HFFc6 (cell line): ENCODE measurements around the gene CORO7. TPM values are rescaled to one million over a fixed set of nuclear protein-coding genes. Genes with fewer than 3 reads are reported as not detected.

Experiments used
- DNase-seq: peaks from one replicate; pipeline ENCODE4 v3.0.0-alpha.2; 2018
- H3K27ac Mint-ChIP-seq: 2 replicates; pipeline ENCODE4 v1.8.0; 2020; ENCODE audit warnings: mild to moderate bottlenecking, mixed read lengths
- H3K27me3 Mint-ChIP-seq: 2 replicates; pipeline ENCODE4 v1.8.0; 2021; ENCODE audit warnings: mild to moderate bottlenecking, moderate library complexity, mixed read lengths; ENCODE audit not compliant: insufficient read depth
- H3K36me3 Mint-ChIP-seq: 2 replicates; pipeline ENCODE4 v1.8.0; 2021; ENCODE audit warnings: low read depth, mixed read lengths
- H3K4me1 Mint-ChIP-seq: 2 replicates; pipeline ENCODE4 v1.8.0; 2020; ENCODE audit warnings: low read depth, mixed read lengths
- H3K4me3 Mint-ChIP-seq: 2 replicates; pipeline ENCODE4 v1.8.0; 2020; ENCODE audit warnings: mild to moderate bottlenecking, moderate library complexity, mixed read lengths
- H3K9me3 Mint-ChIP-seq: 2 replicates; pipeline ENCODE4 v1.8.0; 2020; ENCODE audit warnings: mild to moderate bottlenecking, mixed read lengths
- total RNA-seq, 6 experiments: library from RNA; stranded (reverse); fragmentation: NEBNext Ultra II Directional; extraction: Animal tissue kit (Norgen Biotek cat#: 25700); gene quantifications; 2 replicates in 1 of 6; 3 replicates in 5 of 6; pipeline ENCODE4 v1.2.3, GENCODE V29; 2021
- TF ChIP-seq, protein P1 (sequence below): fragments of 200-600 bp; sonication (generic); IDR thresholded peaks from 2 replicates; pipeline ENCODE4 v1.5.0; 2021; ENCODE audit warnings: antibody characterized with exemption, mild to moderate bottlenecking

The CORO7 gene
- total RNA-seq, 6 experiments from 2014 or later = 12.1 to 20.9 (median 17.2) TPM

DNA sequence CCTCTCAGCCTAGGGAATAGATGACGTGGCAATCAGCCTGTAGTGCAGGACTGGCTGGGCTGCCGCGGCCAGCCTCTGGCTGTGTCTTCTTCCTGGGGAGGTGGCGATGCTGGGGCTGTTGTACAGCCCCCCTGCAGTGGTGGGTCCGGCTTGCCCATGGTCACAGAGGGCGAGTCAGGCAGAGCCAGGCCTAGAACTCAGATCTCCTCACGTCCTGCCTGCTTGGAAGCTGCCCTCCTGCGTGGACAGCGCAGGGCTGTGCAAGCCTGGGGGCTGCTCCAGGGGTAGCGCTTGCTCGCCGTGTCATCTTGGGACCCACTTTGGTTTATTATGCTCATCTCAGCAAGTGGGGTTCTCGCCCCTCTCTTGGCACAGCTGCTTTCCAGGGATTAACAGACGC lies 38.7 kb upstream of the CORO7 start:
- no peak overlapping the region for H3K27ac Mint-ChIP-seq
- H3K27me3 Mint-ChIP-seq = peaks cover 3% of the 10 kb centered on the region; the same call in 1 of the 2 replicates
- peaks cover 8% of the 10 kb centered on the region for H3K4me1 Mint-ChIP-seq
- no peak overlapping the region for H3K4me3 Mint-ChIP-seq
- H3K9me3 Mint-ChIP-seq = no peaks in the 10 kb centered on the region
- peaks cover 34% of the 10 kb centered on the region for H3K36me3 Mint-ChIP-seq
- TF ChIP-seq, protein P1, sequence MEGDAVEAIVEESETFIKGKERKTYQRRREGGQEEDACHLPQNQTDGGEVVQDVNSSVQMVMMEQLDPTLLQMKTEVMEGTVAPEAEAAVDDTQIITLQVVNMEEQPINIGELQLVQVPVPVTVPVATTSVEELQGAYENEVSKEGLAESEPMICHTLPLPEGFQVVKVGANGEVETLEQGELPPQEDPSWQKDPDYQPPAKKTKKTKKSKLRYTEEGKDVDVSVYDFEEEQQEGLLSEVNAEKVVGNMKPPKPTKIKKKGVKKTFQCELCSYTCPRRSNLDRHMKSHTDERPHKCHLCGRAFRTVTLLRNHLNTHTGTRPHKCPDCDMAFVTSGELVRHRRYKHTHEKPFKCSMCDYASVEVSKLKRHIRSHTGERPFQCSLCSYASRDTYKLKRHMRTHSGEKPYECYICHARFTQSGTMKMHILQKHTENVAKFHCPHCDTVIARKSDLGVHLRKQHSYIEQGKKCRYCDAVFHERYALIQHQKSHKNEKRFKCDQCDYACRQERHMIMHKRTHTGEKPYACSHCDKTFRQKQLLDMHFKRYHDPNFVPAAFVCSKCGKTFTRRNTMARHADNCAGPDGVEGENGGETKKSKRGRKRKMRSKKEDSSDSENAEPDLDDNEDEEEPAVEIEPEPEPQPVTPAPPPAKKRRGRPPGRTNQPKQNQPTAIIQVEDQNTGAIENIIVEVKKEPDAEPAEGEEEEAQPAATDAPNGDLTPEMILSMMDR = no peak
- DNase-seq = no peak

GRCh38 chr16:4454623-4455022 lies 38.2 kb upstream of the CORO7 start:
- TF ChIP-seq, protein P1 = no peak
- DNase-seq = no peak
- peaks cover 7% of the 10 kb centered on the region for H3K4me1 Mint-ChIP-seq
- peaks cover 30% of the 10 kb centered on the region for H3K36me3 Mint-ChIP-seq
- no peak overlapping the region for H3K4me3 Mint-ChIP-seq
- no peak overlapping the region for H3K27ac Mint-ChIP-seq
- no peaks in the 10 kb centered on the region for H3K9me3 Mint-ChIP-seq
- H3K27me3 Mint-ChIP-seq = peaks cover 3% of the 10 kb centered on the region; the same call in 1 of the 2 replicates

- no peaks in the 10 kb centered on the region for H3K9me3 Mint-ChIP-seq
- H3K4me3 Mint-ChIP-seq = no peak overlapping the region
- H3K4me1 Mint-ChIP-seq = no peaks in the 10 kb centered on the region
- no peak overlapping the region for H3K27ac Mint-ChIP-seq
- H3K27me3 Mint-ChIP-seq = peaks cover 2% of the 10 kb centered on the region; the same call in 1 of the 2 replicates
- TF ChIP-seq, protein P1 = no peak
- DNase-seq = no peak
- H3K36me3 Mint-ChIP-seq = peaks cover 24% of the 10 kb centered on the region
Measured at GRCh38 chr16:4452674-4453073, 36.3 kb upstream of the CORO7 start.

- no peak for DNase-seq
- Mint-ChIP-seq H3K9me3 (no peaks in the 10 kb centered on the region), H3K36me3 (peaks cover 24% of the 10 kb centered on the region), H3K27me3 (no peaks in the 10 kb centered on the region; the same call in 1 of the 2 replicates), H3K4me1 (no peaks in the 10 kb centered on the region), H3K4me3 (no peak overlapping the region), H3K27ac (no peak overlapping the region)
- TF ChIP-seq, protein P1 = no peak
Measured at GRCh38 chr16:4450931-4451519, 34.6 kb upstream of the CORO7 start.

DNA sequence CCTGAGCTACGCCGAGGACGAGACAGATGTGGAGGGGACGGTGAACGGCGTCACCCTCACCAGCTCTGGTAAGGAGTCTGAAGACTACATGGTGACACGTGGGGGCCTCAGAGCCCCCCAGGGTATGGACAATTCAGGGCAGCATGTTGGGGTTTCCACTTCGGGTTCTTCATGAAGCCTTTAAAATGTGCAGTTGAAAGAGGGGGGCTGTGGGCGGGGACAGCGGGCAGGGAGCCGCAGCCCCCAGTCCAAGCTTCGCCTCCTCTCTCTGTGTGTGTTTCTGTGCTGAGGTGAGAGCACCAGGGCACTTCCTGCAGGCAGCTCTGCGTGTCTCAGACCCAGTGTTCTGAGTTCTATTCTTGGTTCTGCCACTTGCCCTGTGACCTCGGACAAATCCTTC lies 34.0 kb upstream of the CORO7 start:
- no peak overlapping the region for H3K27ac Mint-ChIP-seq
- peaks cover 22% of the 10 kb centered on the region for H3K36me3 Mint-ChIP-seq
- no peak for DNase-seq
- H3K27me3 Mint-ChIP-seq = peaks cover 1% of the 10 kb centered on the region; the same call in 1 of the 2 replicates
- no peaks in the 10 kb centered on the region for H3K9me3 Mint-ChIP-seq
- no peaks in the 10 kb centered on the region for H3K4me1 Mint-ChIP-seq
- no peak overlapping the region for H3K4me3 Mint-ChIP-seq
- TF ChIP-seq, protein P1 = no peak
